ENCODE data around the gene HORMAD2.

DNA sequence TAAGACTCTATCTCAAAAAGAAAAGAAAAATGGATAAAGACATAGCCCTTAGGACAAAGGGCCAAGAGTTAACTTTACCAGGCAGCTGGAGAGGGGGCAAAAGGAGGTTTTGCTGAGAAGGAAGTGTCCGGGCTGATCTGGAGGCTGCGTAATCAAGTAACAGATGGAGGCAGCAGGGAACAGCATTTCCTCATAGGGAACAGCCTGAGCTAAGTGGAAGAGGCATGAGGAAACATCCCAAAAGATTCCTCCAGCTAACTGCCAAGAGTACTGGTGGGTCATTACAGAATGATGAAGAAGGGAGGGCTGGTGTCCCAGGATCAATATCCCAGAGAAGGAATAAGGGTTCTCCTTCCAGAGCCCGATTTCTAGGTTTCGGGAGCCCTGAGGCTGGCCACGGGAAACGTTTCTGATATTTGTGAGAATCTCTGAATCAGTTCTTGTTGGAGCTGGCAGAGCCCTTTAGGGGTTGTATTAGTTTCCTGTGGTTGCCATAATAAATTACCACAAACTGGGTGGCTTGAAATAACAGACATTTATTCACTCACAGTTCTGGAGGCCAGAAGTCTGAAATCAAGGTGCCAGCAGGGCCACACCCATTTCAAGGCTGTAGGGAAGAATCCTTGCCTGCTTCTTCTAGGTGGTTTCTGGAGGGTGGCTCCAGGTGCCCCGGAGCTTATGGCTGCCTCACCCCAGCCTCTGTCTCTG is 145.1 kb downstream of the HORMAD2 start:
- no peak for TF ChIP-seq EZH2 (IDR thresholded peaks at IDR 0.05; ENCODE audit: low read length, missing control alignments)
- no peak for TF ChIP-seq CTCF (conservative IDR thresholded peaks at IDR 0.05 in 1 of 2, IDR thresholded peaks at IDR 0.05 in 1 of 2; ENCODE audit: low read depth in 1 of 2, low read length in 2 of 2)
